SU-DHL-6 (cell line): ENCODE data around the gene DACH1.

Experiments
- H2AFZ ChIP-seq: fragments of 200-600 bp; sonication (generic); 2 replicates; pipeline ENCODE4 v1.6.1; 2014; ENCODE audit warnings: low read depth, mild to moderate bottlenecking, moderate library complexity, mixed read lengths, antibody characterized with exemption, low read length; ENCODE audit not compliant: severe bottlenecking
- H3F3A ChIP-seq: fragments of 200-600 bp; shearing (Covaris generic); 2 replicates; pipeline ENCODE4 v1.6.0; 2016; ENCODE audit warnings: antibody characterized with exemption, mild to moderate bottlenecking; ENCODE audit not compliant: insufficient read depth
- H3K27ac ChIP-seq: fragments of 200-600 bp; sonication (generic); 2 replicates; pipeline ENCODE4 v1.5.1; 2016; ENCODE audit warnings: low read depth, mild to moderate bottlenecking, low read length, moderate library complexity, mixed read lengths
- H3K27me3 ChIP-seq: fragments of 200-600 bp; sonication (generic), shearing (Covaris generic); 2 replicates; pipeline ENCODE4 v1.6.0; 2014; ENCODE audit warnings: mild to moderate bottlenecking, low read length
- H3K36me3 ChIP-seq: fragments of 200-600 bp; sonication (generic); 2 replicates; pipeline ENCODE4 v1.6.1; 2014; ENCODE audit warnings: mild to moderate bottlenecking, low read length, mixed read lengths
- H3K4me2 ChIP-seq: fragments of 300-600, 200-600 bp; shearing (Covaris generic), sonication (generic); 2 replicates; pipeline ENCODE4 v1.6.0; 2014; ENCODE audit warnings: low read length, low read depth, mild to moderate bottlenecking; ENCODE audit not compliant: poor library complexity, severe bottlenecking
- H3K4me3 ChIP-seq: fragments of 200-600 bp; sonication (generic); 2 replicates; pipeline ENCODE4 v1.5.1; 2014; ENCODE audit warnings: antibody characterized with exemption, low read length, mild to moderate bottlenecking, mixed read lengths; ENCODE audit not compliant: insufficient read depth, poor library complexity, severe bottlenecking
- H3K79me2 ChIP-seq: fragments of 200-600 bp; sonication (generic); 2 replicates; pipeline ENCODE4 v1.6.1; 2014; ENCODE audit warnings: mild to moderate bottlenecking, low read length, moderate library complexity; ENCODE audit not compliant: insufficient read depth
- H3K9ac ChIP-seq: fragments of 200-600 bp; sonication (generic); 2 replicates; pipeline ENCODE4 v1.7.0; 2014; ENCODE audit warnings: mild to moderate bottlenecking, low read length
- H3K9me2 ChIP-seq: fragments of 200-600 bp; sonication (generic); replicated peaks from 2 replicates; pipeline ENCODE4 v1.6.1; 2014; ENCODE audit warnings: low read length; ENCODE audit not compliant: insufficient read depth
- H3K9me3 ChIP-seq: fragments of 200-600 bp; sonication (generic); 2 replicates; pipeline ENCODE4 v1.6.1; 2014; ENCODE audit warnings: low read length, mixed read lengths; ENCODE audit not compliant: insufficient read depth
- H4K20me1 ChIP-seq: fragments of 200-600 bp; sonication (generic); 2 replicates; pipeline ENCODE4 v1.6.1; 2014; ENCODE audit warnings: low read depth, mild to moderate bottlenecking, antibody characterized with exemption, low read length, moderate library complexity, mixed read lengths
- CTCF ChIP-seq: fragments of 200-600 bp; sonication (generic); IDR thresholded peaks from one replicate; pipeline ENCODE4 v1.5.1; 2017; ENCODE audit warnings: antibody characterized with exemption, mild to moderate bottlenecking, low read length, moderate library complexity; ENCODE audit not compliant: insufficient read depth, poor library complexity, severe bottlenecking
- EZH2phosphoT487 ChIP-seq: fragments of 200-600 bp; sonication (generic), shearing (Covaris generic); conservative IDR thresholded peaks from 2 replicates; pipeline ENCODE4 v1.6.1; 2018; ENCODE audit warnings: mild to moderate bottlenecking, antibody characterized with exemption, low read length, moderate library complexity, mixed read lengths

The DACH1 gene

GRCh38 chr13:71771144-71771543 lies 95.9 kb downstream of the DACH1 start:
- H2AFZ ChIP-seq, result no peak overlapping the region
- no peaks in the 10 kb centered on the region for H3K9me2 ChIP-seq
- H3K36me3 ChIP-seq, result no peaks in the 10 kb centered on the region
- no peaks in the 10 kb centered on the region for H4K20me1 ChIP-seq
- no peak overlapping the region for H3K4me2 ChIP-seq
- TF ChIP-seq CTCF, result no peak
- TF ChIP-seq EZH2phosphoT487, result no peak
- H3K9ac ChIP-seq, result no peak overlapping the region
- H3K27me3 ChIP-seq, result no peaks in the 10 kb centered on the region
- no peaks in the 10 kb centered on the region for H3K9me3 ChIP-seq
- no peak overlapping the region for H3K27ac ChIP-seq
- H3K4me3 ChIP-seq, result no peak overlapping the region
- no peaks in the 10 kb centered on the region for H3F3A ChIP-seq
- no peaks in the 10 kb centered on the region for H3K79me2 ChIP-seq

GRCh38 chr13:71770710-71771109 lies 96.3 kb downstream of the DACH1 start:
- Histone ChIP-seq H2AFZ (no peak overlapping the region), H3K4me3 (no peak overlapping the region), H3F3A (no peaks in the 10 kb centered on the region), H3K4me2 (no peak overlapping the region), H3K9ac (no peak overlapping the region), H3K9me2 (no peaks in the 10 kb centered on the region), H3K27ac (no peak overlapping the region), H3K79me2 (no peaks in the 10 kb centered on the region), H3K36me3 (no peaks in the 10 kb centered on the region), H4K20me1 (no peaks in the 10 kb centered on the region), H3K27me3 (no peaks in the 10 kb centered on the region), H3K9me3 (no peaks in the 10 kb centered on the region)
- no peak for TF ChIP-seq CTCF
- no peak for TF ChIP-seq EZH2phosphoT487

GRCh38 chr13:71768881-71769280 lies 98.1 kb downstream of the DACH1 start:
- H4K20me1 ChIP-seq, result no peaks in the 10 kb centered on the region
- H3F3A ChIP-seq, result no peaks in the 10 kb centered on the region
- no peaks in the 10 kb centered on the region for H3K27me3 ChIP-seq
- H3K4me2 ChIP-seq, result no peak overlapping the region
- TF ChIP-seq CTCF, result no peak
- no peak for TF ChIP-seq EZH2phosphoT487
- no peaks in the 10 kb centered on the region for H3K9me3 ChIP-seq
- no peak overlapping the region for H3K27ac ChIP-seq
- no peaks in the 10 kb centered on the region for H3K9me2 ChIP-seq
- H3K79me2 ChIP-seq, result no peaks in the 10 kb centered on the region
- H3K9ac ChIP-seq, result no peak overlapping the region
- no peak overlapping the region for H3K4me3 ChIP-seq
- no peaks in the 10 kb centered on the region for H3K36me3 ChIP-seq
- no peak overlapping the region for H2AFZ ChIP-seq
